ENCODE results near the gene MRPS18C.

DNA sequence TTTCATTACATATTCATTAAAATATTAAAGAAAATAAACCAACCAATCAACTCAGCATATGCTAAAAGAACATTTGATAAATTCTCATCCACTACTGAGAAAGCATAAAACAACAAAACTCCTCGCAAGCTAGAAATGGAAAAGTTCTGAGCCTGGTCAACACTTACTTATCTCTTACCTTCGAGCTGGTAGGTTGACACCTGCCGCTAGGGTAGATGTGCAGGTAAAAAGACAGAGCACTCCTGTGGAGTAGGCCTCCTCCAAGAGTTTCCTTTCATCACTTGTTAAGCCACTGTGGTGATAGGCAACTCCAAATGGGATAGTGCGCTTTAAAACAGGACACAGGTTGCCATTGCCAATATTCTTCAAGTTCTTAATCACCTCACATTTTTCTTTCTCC is 19.2 kb upstream of the MRPS18C start:
- TF ChIP-seq, protein P1, sequence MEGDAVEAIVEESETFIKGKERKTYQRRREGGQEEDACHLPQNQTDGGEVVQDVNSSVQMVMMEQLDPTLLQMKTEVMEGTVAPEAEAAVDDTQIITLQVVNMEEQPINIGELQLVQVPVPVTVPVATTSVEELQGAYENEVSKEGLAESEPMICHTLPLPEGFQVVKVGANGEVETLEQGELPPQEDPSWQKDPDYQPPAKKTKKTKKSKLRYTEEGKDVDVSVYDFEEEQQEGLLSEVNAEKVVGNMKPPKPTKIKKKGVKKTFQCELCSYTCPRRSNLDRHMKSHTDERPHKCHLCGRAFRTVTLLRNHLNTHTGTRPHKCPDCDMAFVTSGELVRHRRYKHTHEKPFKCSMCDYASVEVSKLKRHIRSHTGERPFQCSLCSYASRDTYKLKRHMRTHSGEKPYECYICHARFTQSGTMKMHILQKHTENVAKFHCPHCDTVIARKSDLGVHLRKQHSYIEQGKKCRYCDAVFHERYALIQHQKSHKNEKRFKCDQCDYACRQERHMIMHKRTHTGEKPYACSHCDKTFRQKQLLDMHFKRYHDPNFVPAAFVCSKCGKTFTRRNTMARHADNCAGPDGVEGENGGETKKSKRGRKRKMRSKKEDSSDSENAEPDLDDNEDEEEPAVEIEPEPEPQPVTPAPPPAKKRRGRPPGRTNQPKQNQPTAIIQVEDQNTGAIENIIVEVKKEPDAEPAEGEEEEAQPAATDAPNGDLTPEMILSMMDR (conservative IDR thresholded peaks at IDR 0.05) = no peak
- no peak for TF ChIP-seq EZH2 (IDR thresholded peaks at IDR 0.05; ENCODE audit: low read depth)

Data from PC-9 (cell line).